H9 (cell line): ENCODE data around the gene DTX4. TPM values are rescaled to one million over a fixed set of nuclear protein-coding genes. Genes with fewer than 3 reads are reported as not detected.

Experiments used
- DNase-seq: peaks from one replicate; pipeline ENCODE4 v3.0.0-alpha.2; 2017
- H2AFZ ChIP-seq: one replicate; pipeline ENCODE4 v1.6.1; 2013; ENCODE audit warnings: mild to moderate bottlenecking, low read length, control low read depth, moderate library complexity
- H2AK5ac ChIP-seq: 2 replicates; pipeline ENCODE4 v1.6.1; 2013; ENCODE audit warnings: low read length, control low read depth, mixed read lengths; ENCODE audit not compliant: insufficient read length
- H2BK120ac ChIP-seq: one replicate; pipeline ENCODE4 v1.6.1; 2013; ENCODE audit warnings: low read depth, mild to moderate bottlenecking, low read length, control low read depth, inconsistent platforms; ENCODE audit not compliant: poor library complexity, severe bottlenecking
- H2BK12ac ChIP-seq: 2 replicates; pipeline ENCODE4 v1.6.1; 2013; ENCODE audit warnings: low read length, control low read depth, mixed read lengths, low read depth; ENCODE audit not compliant: insufficient read length
- H2BK15ac ChIP-seq: 2 replicates; pipeline ENCODE4 v1.6.1; 2013; ENCODE audit warnings: low read depth, low read length, control low read depth
- H2BK20ac ChIP-seq: one replicate; pipeline ENCODE4 v1.6.1; 2013; ENCODE audit warnings: low read depth, mild to moderate bottlenecking, low read length, control low read depth, inconsistent platforms; ENCODE audit not compliant: poor library complexity, severe bottlenecking
- H2BK5ac ChIP-seq: 2 replicates; pipeline ENCODE4 v1.6.1; 2013; ENCODE audit warnings: low read length, control low read depth, mixed read lengths; ENCODE audit not compliant: insufficient read length
- H3K14ac ChIP-seq: 2 replicates; pipeline ENCODE4 v1.6.1; 2013; ENCODE audit warnings: low read length, control low read depth; ENCODE audit not compliant: insufficient read depth
- H3K18ac ChIP-seq: 2 replicates; pipeline ENCODE4 v1.6.1; 2013; ENCODE audit warnings: low read depth, mild to moderate bottlenecking, mixed read lengths, low read length, control low read depth; ENCODE audit not compliant: insufficient read length
- H3K23ac ChIP-seq: 2 replicates; pipeline ENCODE4 v1.6.1; 2013; ENCODE audit warnings: low read length, control low read depth, mixed read lengths, low read depth; ENCODE audit not compliant: insufficient read length
- H3K23me2 ChIP-seq: 2 replicates; pipeline ENCODE4 v1.6.1; 2013; ENCODE audit warnings: low read depth, mild to moderate bottlenecking, mixed read lengths, low read length, control low read depth; ENCODE audit not compliant: insufficient read length, poor library complexity, severe bottlenecking
- H3K27ac ChIP-seq: 2 replicates; pipeline ENCODE4 v1.5.1; 2013; ENCODE audit warnings: low read length, control low read depth, mixed read lengths, low read depth; ENCODE audit not compliant: insufficient read length
- H3K27me3 ChIP-seq: 2 replicates; pipeline ENCODE4 v1.6.1; 2013; ENCODE audit warnings: low read length, control low read depth, inconsistent platforms; ENCODE audit not compliant: insufficient read depth
- H3K4ac ChIP-seq: 2 replicates; pipeline ENCODE4 v1.6.1; 2013; ENCODE audit warnings: low read depth, mild to moderate bottlenecking, control low read depth, inconsistent platforms, low read length, moderate library complexity
- H3K4me1 ChIP-seq: 2 replicates; pipeline ENCODE4 v1.6.1; 2013; ENCODE audit warnings: low read length, control low read depth, inconsistent platforms; ENCODE audit not compliant: insufficient read depth
- H3K4me2 ChIP-seq: 2 replicates; pipeline ENCODE4 v1.6.1; 2013; ENCODE audit warnings: low read length, control low read depth, mixed read lengths; ENCODE audit not compliant: insufficient read length, insufficient read depth
- H3K56ac ChIP-seq: 2 replicates; pipeline ENCODE4 v1.6.1; 2013; ENCODE audit warnings: low read depth, mild to moderate bottlenecking, mixed read lengths, low read length, control low read depth; ENCODE audit not compliant: insufficient read length
- H3K79me1 ChIP-seq: 2 replicates; pipeline ENCODE4 v1.6.1; 2013; ENCODE audit warnings: low read depth, mild to moderate bottlenecking, moderate library complexity, low read length, control low read depth, inconsistent platforms; ENCODE audit not compliant: insufficient read depth, poor library complexity, severe bottlenecking
- H3K79me2 ChIP-seq: 2 replicates; pipeline ENCODE4 v1.6.1; 2013; ENCODE audit warnings: low read length, control low read depth, inconsistent platforms; ENCODE audit not compliant: insufficient read depth
- H3K9ac ChIP-seq: 2 replicates; pipeline ENCODE4 v1.6.1; 2013; ENCODE audit warnings: low read length, control low read depth, mixed read lengths; ENCODE audit not compliant: insufficient read length; ENCODE audit errors: extremely low read depth
- H3K9me3 ChIP-seq: one replicate; pipeline ENCODE4 v1.6.1; 2013; ENCODE audit warnings: low read depth, low read length, inconsistent platforms; ENCODE audit not compliant: control insufficient read depth
- H3T11ph ChIP-seq: one replicate; pipeline ENCODE4 v1.6.1; 2013; ENCODE audit warnings: mild to moderate bottlenecking, low read length, control low read depth, inconsistent platforms
- H4K20me1 ChIP-seq: one replicate; pipeline ENCODE4 v1.6.1; 2013; ENCODE audit not compliant: control insufficient read depth, insufficient read length, insufficient read depth
- H4K5ac ChIP-seq: 2 replicates; pipeline ENCODE4 v1.6.1; 2013; ENCODE audit warnings: low read depth, mild to moderate bottlenecking, mixed read lengths, low read length, control low read depth; ENCODE audit not compliant: insufficient read length
- H4K8ac ChIP-seq: replicated peaks from 2 replicates; pipeline ENCODE4 v1.6.1; 2013; ENCODE audit warnings: low read length, control low read depth, mixed read lengths, low read depth; ENCODE audit not compliant: insufficient read length
- H4K91ac ChIP-seq: 2 replicates; pipeline ENCODE4 v1.6.1; 2013; ENCODE audit warnings: low read depth, mild to moderate bottlenecking, moderate library complexity, mixed read lengths, low read length, control low read depth; ENCODE audit not compliant: insufficient read length
- H3K27ac Mint-ChIP-seq, 3 experiments: 2 replicates in 2 of 3; 3 replicates in 1 of 3; pipeline ENCODE4 v1.8.0; 2020 to 2021; ENCODE audit warnings: mixed read lengths in 3 of 3, mild to moderate bottlenecking in 1 of 3, moderate library complexity in 1 of 3
- H3K27me3 Mint-ChIP-seq: 2 replicates; pipeline ENCODE4 v1.8.0; 2021; ENCODE audit warnings: low read depth, mild to moderate bottlenecking, moderate library complexity, mixed read lengths
- H3K36me3 Mint-ChIP-seq, 3 experiments: 2 replicates in 2 of 3; 3 replicates in 1 of 3; pipeline ENCODE4 v1.8.0; 2020 to 2021; ENCODE audit warnings: low read depth in 3 of 3, mixed read lengths in 3 of 3; ENCODE audit not compliant: insufficient read depth in 1 of 3
- H3K4me1 Mint-ChIP-seq, 2 experiments: 2 replicates each; pipeline ENCODE4 v1.8.0; 2020; ENCODE audit warnings: mixed read lengths in 2 of 2
- H3K4me3 Mint-ChIP-seq, 2 experiments: 2 replicates in 1 of 2; 3 replicates in 1 of 2; pipeline ENCODE4 v1.8.0; 2020 to 2021; ENCODE audit warnings: mild to moderate bottlenecking in 2 of 2, mixed read lengths in 2 of 2, moderate library complexity in 1 of 2
- H3K9me3 Mint-ChIP-seq, 2 experiments: 2 replicates in 1 of 2; 3 replicates in 1 of 2; pipeline ENCODE4 v1.8.0; 2020; ENCODE audit warnings: mild to moderate bottlenecking in 2 of 2, mixed read lengths in 2 of 2, moderate library complexity in 1 of 2
- WGBS: extraction: QIAGEN DNeasy Blood & Tissue Kit; methylation state at CpG from one replicate; pipeline ENCODE4 v1.1.7; 2013; ENCODE audit warnings: missing lambda C conversion rate, low lambda C conversion rate, mixed read lengths; ENCODE audit not compliant: insufficient read length; ENCODE audit errors: extremely low coverage; 5-methylcytosine and 5-hydroxymethylcytosine counted together
- total RNA-seq: library from RNA; stranded (reverse); gene quantifications from 2 replicates; pipeline ENCODE4 v1.2.1, GENCODE V29; 2021
- TF ChIP-seq, protein P1 (sequence below): fragments of 200-600 bp; sonication (generic); conservative IDR thresholded peaks from 3 replicates; pipeline ENCODE4 v1.8.0; 2021; ENCODE audit warnings: antibody characterized with exemption, mild to moderate bottlenecking

Gene DTX4
- total RNA-seq, 1 experiment from 2014 or later = 13.0 TPM

DNA sequence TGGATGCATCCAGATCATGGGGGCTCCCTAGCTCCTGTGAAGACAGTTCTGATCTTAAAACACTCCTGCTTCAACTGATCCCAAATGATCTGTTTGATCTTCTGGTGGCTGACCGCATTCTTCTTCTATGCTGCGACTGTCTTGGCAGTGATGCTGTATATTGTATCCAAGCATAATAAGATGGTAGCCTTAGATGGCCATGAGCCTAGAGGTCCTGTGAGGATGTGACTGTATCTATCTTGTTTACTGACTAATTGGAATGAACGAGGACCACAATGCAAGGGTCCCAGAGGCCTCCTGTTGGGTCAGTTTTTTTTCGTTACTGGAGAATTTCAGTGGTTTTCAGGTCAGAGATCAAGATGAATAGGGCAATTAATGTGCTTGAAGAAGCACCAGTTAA is 47.9 kb downstream of the DTX4 start:
- H3K4me1 Mint-ChIP-seq = no peaks in the 10 kb centered on the region
- Histone ChIP-seq H2BK5ac (no peak overlapping the region), H3K18ac (no peak overlapping the region), H3K9me3 (no peaks in the 10 kb centered on the region), H3K4me2 (no peak overlapping the region), H2BK20ac (no peak overlapping the region), H3K9ac (no peak overlapping the region), H2BK12ac (no peak overlapping the region), H4K91ac (no peak overlapping the region), H2AK5ac (no peak overlapping the region), H3K27me3 (no peaks in the 10 kb centered on the region), H3K4me1 (no peaks in the 10 kb centered on the region), H3K4ac (no peak overlapping the region), H3K79me1 (no peaks in the 10 kb centered on the region), H2AFZ (no peak overlapping the region), H4K5ac (no peak overlapping the region), H3K23ac (no peak overlapping the region), H4K8ac (no peak overlapping the region), H3K79me2 (no peaks in the 10 kb centered on the region), H3K27ac (no peak overlapping the region), H3K23me2 (no peaks in the 10 kb centered on the region), H2BK15ac (no peak overlapping the region), H3K56ac (no peak overlapping the region), H3T11ph (no peak overlapping the region), H4K20me1 (no peaks in the 10 kb centered on the region), H2BK120ac (no peak overlapping the region), H3K14ac (no peak overlapping the region)
- no peaks in the 10 kb centered on the region; the same call in 1 of the 2 replicates for H3K27me3 Mint-ChIP-seq
- H3K27ac Mint-ChIP-seq = no peak overlapping the region
- TF ChIP-seq, protein P1, sequence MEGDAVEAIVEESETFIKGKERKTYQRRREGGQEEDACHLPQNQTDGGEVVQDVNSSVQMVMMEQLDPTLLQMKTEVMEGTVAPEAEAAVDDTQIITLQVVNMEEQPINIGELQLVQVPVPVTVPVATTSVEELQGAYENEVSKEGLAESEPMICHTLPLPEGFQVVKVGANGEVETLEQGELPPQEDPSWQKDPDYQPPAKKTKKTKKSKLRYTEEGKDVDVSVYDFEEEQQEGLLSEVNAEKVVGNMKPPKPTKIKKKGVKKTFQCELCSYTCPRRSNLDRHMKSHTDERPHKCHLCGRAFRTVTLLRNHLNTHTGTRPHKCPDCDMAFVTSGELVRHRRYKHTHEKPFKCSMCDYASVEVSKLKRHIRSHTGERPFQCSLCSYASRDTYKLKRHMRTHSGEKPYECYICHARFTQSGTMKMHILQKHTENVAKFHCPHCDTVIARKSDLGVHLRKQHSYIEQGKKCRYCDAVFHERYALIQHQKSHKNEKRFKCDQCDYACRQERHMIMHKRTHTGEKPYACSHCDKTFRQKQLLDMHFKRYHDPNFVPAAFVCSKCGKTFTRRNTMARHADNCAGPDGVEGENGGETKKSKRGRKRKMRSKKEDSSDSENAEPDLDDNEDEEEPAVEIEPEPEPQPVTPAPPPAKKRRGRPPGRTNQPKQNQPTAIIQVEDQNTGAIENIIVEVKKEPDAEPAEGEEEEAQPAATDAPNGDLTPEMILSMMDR = no peak
- WGBS = no CpG with 5 or more reads among the region's 4 CpGs
- H3K9me3 Mint-ChIP-seq = no peaks in the 10 kb centered on the region
- H3K4me3 Mint-ChIP-seq = no peak overlapping the region
- no peak for DNase-seq
- H3K36me3 Mint-ChIP-seq = no peaks in the 10 kb centered on the region; a peak in 1 of 7 replicates
